ENCODE results near the gene OGT. TPM values are rescaled to one million over a fixed set of nuclear protein-coding genes. Genes with fewer than 3 reads are reported as not detected.
"Not testable (repeated sequence)": the region's sequence is repeated elsewhere in the genome, so short reads cannot be mapped to it uniquely, and the experiment has no call there.

OGT gene
- total RNA-seq, 1 donor from 2014 or later: 64.2 TPM

GRCh38 chrX:71609095-71609750 lies 76.3 kb downstream of the OGT start:
- Histone ChIP-seq H3K4me3 (no peak overlapping the region), H3K4me1 (no peaks in the 10 kb centered on the region), H3K9me3 (no peaks in the 10 kb centered on the region), H3K27me3 (no peaks in the 10 kb centered on the region), H3K27ac (no peak overlapping the region), H3K36me3 (peaks cover 21 to 56% of the 10 kb centered on the region in 2 donors)
- no peak for DNase-seq (ENCODE audit: low spot score in 2 of 2)
- TF ChIP-seq CTCF (IDR thresholded peaks at IDR 0.05): no peak
- intact Hi-C loops (cut with DNase I): no loop called here

GRCh38 chrX:71611736-71612135 lies 78.8 kb downstream of the OGT start:
- H3K4me1 ChIP-seq; intact Hi-C loops (cut with DNase I): not testable (repeated sequence)
- peaks cover 15 to 44% of the 10 kb centered on the region in 2 donors for H3K36me3 ChIP-seq

GRCh38 chrX:71612256-71612655 lies 79.4 kb downstream of the OGT start:
- intact Hi-C loops (cut with DNase I): no loop called here

More at GRCh38 chrX:71611736-71612135, 78.8 kb downstream of the OGT start:
- peak in 1 of 2 donors; percentile 33 for DNase-seq (ENCODE audit: low spot score in 2 of 2)
- not testable (repeated sequence) for H3K27me3 ChIP-seq, H3K9me3 ChIP-seq, H3K4me3 ChIP-seq, H3K27ac ChIP-seq

GRCh38 chrX:71615056-71615455 lies 82.2 kb downstream of the OGT start:
- intact Hi-C loops (cut with DNase I): no loop called here
- Histone ChIP-seq H3K4me1 (no peaks in the 10 kb centered on the region), H3K27ac (no peak overlapping the region), H3K27me3 (no peaks in the 10 kb centered on the region), H3K36me3 (peaks cover 8 to 28% of the 10 kb centered on the region in 2 donors), H3K9me3 (no peaks in the 10 kb centered on the region), H3K4me3 (no peak overlapping the region)
- no peak for TF ChIP-seq CTCF (IDR thresholded peaks at IDR 0.05)
- DNase-seq (ENCODE audit: low spot score in 2 of 2): no peak

More at GRCh38 chrX:71612256-71612655, 79.4 kb downstream of the OGT start:
- Histone ChIP-seq H3K27me3 (no peaks in the 10 kb centered on the region), H3K36me3 (peaks cover 15 to 44% of the 10 kb centered on the region in 2 donors), H3K4me3 (no peak overlapping the region), H3K9me3 (no peaks in the 10 kb centered on the region), H3K27ac (no peak overlapping the region), H3K4me1 (no peaks in the 10 kb centered on the region)
- TF ChIP-seq CTCF (IDR thresholded peaks at IDR 0.05): no peak
- DNase-seq (ENCODE audit: low spot score in 2 of 2): peak in 1 of 2 donors; percentile 3

GRCh38 chrX:71615954-71616353 lies 83.0 kb downstream of the OGT start:
- no peaks in the 10 kb centered on the region for H3K9me3 ChIP-seq
- H3K4me1 ChIP-seq: no peaks in the 10 kb centered on the region
- intact Hi-C loops (cut with DNase I): no loop called here
- H3K36me3 ChIP-seq: peaks cover 4 to 19% of the 10 kb centered on the region in 2 donors
- peak in 1 of 2 donors; percentile 57 for DNase-seq (ENCODE audit: low spot score in 2 of 2)
- H3K4me3 ChIP-seq: no peak overlapping the region
- H3K27me3 ChIP-seq: no peaks in the 10 kb centered on the region
- TF ChIP-seq CTCF (IDR thresholded peaks at IDR 0.05): no peak
- no peak overlapping the region for H3K27ac ChIP-seq

- intact Hi-C loops (cut with DNase I): no loop called here
- no peak overlapping the region for H3K27ac ChIP-seq
Observed at GRCh38 chrX:71616672-71617529, 84.0 kb downstream of the OGT start.

More at GRCh38 chrX:71616672-71617529, 84.0 kb downstream of the OGT start:
- no peaks in the 10 kb centered on the region for H3K9me3 ChIP-seq
- DNase-seq (ENCODE audit: low spot score in 2 of 2): peak in 1 of 2 donors; percentile 60
- no peak overlapping the region for H3K4me3 ChIP-seq
- no peaks in the 10 kb centered on the region for H3K27me3 ChIP-seq
- peaks cover 0 to 16% of the 10 kb centered on the region in 2 donors for H3K36me3 ChIP-seq
- TF ChIP-seq CTCF (IDR thresholded peaks at IDR 0.05): no peak
- no peaks in the 10 kb centered on the region for H3K4me1 ChIP-seq
